ENCODE data around the gene PLEKHG5.

PLEKHG5 gene

GRCh38 chr1:6511056-6511455, 19.6 kb upstream of the PLEKHG5 start:
- no peak for DNase-seq (ENCODE audit: low read depth in 2 of 2)

- DNase-seq (ENCODE audit: low read depth in 2 of 2): no peak
These were observed 19.0 kb upstream of the PLEKHG5 start for GRCh38 chr1:6510493-6510892.

GRCh38 chr1:6509919-6510291, 18.4 kb upstream of the PLEKHG5 start:
- no peak for DNase-seq (ENCODE audit: low read depth in 2 of 2)

GRCh38 chr1:6509220-6509918, 17.9 kb upstream of the PLEKHG5 start:
- no peak for DNase-seq (ENCODE audit: low read depth in 2 of 2)

GRCh38 chr1:6508816-6509189, 17.3 kb upstream of the PLEKHG5 start:
- no peak for DNase-seq (ENCODE audit: low read depth in 2 of 2)

- DNase-seq (ENCODE audit: low read depth in 2 of 2): no peak
These were observed 16.8 kb upstream of the PLEKHG5 start for GRCh38 chr1:6508154-6508815.

- no peak for DNase-seq (ENCODE audit: low read depth in 2 of 2)
These were observed 16.0 kb upstream of the PLEKHG5 start for GRCh38 chr1:6507461-6507911.

- no peak for DNase-seq (ENCODE audit: low read depth in 2 of 2)
These were observed 15.6 kb upstream of the PLEKHG5 start for GRCh38 chr1:6507037-6507428.

- no peak for DNase-seq (ENCODE audit: low read depth in 2 of 2)
These were observed 15.0 kb upstream of the PLEKHG5 start for GRCh38 chr1:6506210-6507036.

GRCh38 chr1:6505367-6506209, 14.1 kb upstream of the PLEKHG5 start:
- no peak for DNase-seq (ENCODE audit: low read depth in 2 of 2)

GRCh38 chr1:6504887-6505286, 13.4 kb upstream of the PLEKHG5 start:
- DNase-seq (ENCODE audit: low read depth in 2 of 2): no peak

- DNase-seq (ENCODE audit: low read depth in 2 of 2): no peak
These were observed 12.6 kb upstream of the PLEKHG5 start for GRCh38 chr1:6503884-6504602.

GRCh38 chr1:6502000-6502891, 10.8 kb upstream of the PLEKHG5 start:
- DNase-seq (ENCODE audit: low read depth in 2 of 2): no peak

- DNase-seq (ENCODE audit: low read depth in 2 of 2): no peak
These were observed 9.9 kb upstream of the PLEKHG5 start for GRCh38 chr1:6501279-6501813.

GRCh38 chr1:6500544-6501278, 9.2 kb upstream of the PLEKHG5 start:
- DNase-seq (ENCODE audit: low read depth in 2 of 2): no peak

GRCh38 chr1:6499296-6499695, 7.8 kb upstream of the PLEKHG5 start:
- no peak for DNase-seq (ENCODE audit: low read depth in 2 of 2)

- DNase-seq (ENCODE audit: low read depth in 2 of 2): no peak
These were observed 7.2 kb upstream of the PLEKHG5 start for GRCh38 chr1:6498576-6499111.

GRCh38 chr1:6497867-6498575, 6.6 kb upstream of the PLEKHG5 start:
- DNase-seq (ENCODE audit: low read depth in 2 of 2): no peak
